ENCODE data around the gene GPR68.
"Not testable (repeated sequence)": the region's sequence is repeated elsewhere in the genome, so short reads cannot be mapped to it uniquely, and the experiment has no call there.

The GPR68 gene

GRCh38 chr14:91187271-91187670 is 57.2 kb downstream of the GPR68 start:
- DNase-seq = no peak

- no peak for DNase-seq
Observed at GRCh38 chr14:91186515-91187066, 57.9 kb downstream of the GPR68 start.

- no peak for DNase-seq
Observed at GRCh38 chr14:91185721-91186120, 58.8 kb downstream of the GPR68 start.

GRCh38 chr14:91184559-91184958 is 59.9 kb downstream of the GPR68 start:
- no peak for DNase-seq

- not testable (repeated sequence) for DNase-seq
Observed at GRCh38 chr14:91182753-91183152, 61.8 kb downstream of the GPR68 start.
